ENCODE measurements around the gene HLF. TPM values are rescaled to one million over a fixed set of nuclear protein-coding genes. Genes with fewer than 3 reads are reported as not detected.

The HLF gene
- total RNA-seq, 1 experiment from 2014 or later: not detected

DNA sequence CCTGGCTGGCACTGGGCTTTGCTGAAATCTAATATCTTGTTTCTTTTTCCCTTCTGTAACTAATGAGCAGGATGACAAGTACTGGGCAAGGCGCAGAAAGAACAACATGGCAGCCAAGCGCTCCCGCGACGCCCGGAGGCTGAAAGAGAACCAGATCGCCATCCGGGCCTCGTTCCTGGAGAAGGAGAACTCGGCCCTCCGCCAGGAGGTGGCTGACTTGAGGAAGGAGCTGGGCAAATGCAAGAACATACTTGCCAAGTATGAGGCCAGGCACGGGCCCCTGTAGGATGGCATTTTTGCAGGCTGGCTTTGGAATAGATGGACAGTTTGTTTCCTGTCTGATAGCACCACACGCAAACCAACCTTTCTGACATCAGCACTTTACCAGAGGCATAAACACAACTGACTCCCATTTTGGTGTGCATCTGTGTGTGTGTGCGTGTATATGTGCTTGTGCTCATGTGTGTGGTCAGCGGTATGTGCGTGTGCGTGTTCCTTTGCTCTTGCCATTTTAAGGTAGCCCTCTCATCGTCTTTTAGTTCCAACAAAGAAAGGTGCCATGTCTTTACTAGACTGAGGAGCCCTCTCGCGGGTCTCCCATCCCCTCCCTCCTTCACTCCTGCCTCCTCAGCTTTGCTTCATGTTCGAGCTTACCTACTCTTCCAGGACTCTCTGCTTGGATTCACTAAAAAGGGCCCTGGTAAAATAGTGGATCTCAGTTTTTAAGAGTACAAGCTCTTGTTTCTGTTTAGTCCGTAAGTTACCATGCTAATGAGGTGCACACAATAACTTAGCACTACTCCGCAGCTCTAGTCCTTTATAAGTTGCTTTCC lies 56.0 kb downstream of the HLF start:
- no peaks in the 10 kb centered on the region for H3F3A ChIP-seq (ENCODE audit: insufficient read depth, low read depth)
- H3K4me1 ChIP-seq (replicated peaks; ENCODE audit: insufficient read depth): no peaks in the 10 kb centered on the region
- H3K27ac ChIP-seq: no peak overlapping the region
- H3K4me2 ChIP-seq: no peak overlapping the region
- no peak overlapping the region for H3K4me3 ChIP-seq
- TF ChIP-seq, protein P1, sequence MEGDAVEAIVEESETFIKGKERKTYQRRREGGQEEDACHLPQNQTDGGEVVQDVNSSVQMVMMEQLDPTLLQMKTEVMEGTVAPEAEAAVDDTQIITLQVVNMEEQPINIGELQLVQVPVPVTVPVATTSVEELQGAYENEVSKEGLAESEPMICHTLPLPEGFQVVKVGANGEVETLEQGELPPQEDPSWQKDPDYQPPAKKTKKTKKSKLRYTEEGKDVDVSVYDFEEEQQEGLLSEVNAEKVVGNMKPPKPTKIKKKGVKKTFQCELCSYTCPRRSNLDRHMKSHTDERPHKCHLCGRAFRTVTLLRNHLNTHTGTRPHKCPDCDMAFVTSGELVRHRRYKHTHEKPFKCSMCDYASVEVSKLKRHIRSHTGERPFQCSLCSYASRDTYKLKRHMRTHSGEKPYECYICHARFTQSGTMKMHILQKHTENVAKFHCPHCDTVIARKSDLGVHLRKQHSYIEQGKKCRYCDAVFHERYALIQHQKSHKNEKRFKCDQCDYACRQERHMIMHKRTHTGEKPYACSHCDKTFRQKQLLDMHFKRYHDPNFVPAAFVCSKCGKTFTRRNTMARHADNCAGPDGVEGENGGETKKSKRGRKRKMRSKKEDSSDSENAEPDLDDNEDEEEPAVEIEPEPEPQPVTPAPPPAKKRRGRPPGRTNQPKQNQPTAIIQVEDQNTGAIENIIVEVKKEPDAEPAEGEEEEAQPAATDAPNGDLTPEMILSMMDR (conservative IDR thresholded peaks at IDR 0.05): no peak
- TF ChIP-seq EZH2 (IDR thresholded peaks at IDR 0.05; ENCODE audit: low read depth): no peak
- no peaks in the 10 kb centered on the region for H3K79me2 ChIP-seq (ENCODE audit: low read depth)
- no peak overlapping the region for H2AFZ ChIP-seq
- peaks cover 13% of the 10 kb centered on the region; the same call in 1 of the 2 replicates for H3K27me3 ChIP-seq (ENCODE audit: insufficient read depth, low read depth)
- ChIA-PET POLR2A (ENCODE audit: unreplicated experiment) (no interaction called here), CTCF (no interaction called here)
- no peak for DNase-seq
- no peaks in the 10 kb centered on the region for H3K36me3 ChIP-seq (ENCODE audit: low read depth)
- intact Hi-C loops (cut with micrococcal nuclease; ENCODE audit: unreplicated experiment): no loop called here
- H3K9me3 ChIP-seq (ENCODE audit: insufficient read depth, low read depth): no peaks in the 10 kb centered on the region
- H4K20me1 ChIP-seq (ENCODE audit: insufficient read depth): no peaks in the 10 kb centered on the region
- H3K9me2 ChIP-seq (ENCODE audit: insufficient read depth): no peaks in the 10 kb centered on the region; the same call in 1 of the 2 replicates
- no TSS peak for BruUV-seq (replicated peaks)

GRCh38 chr17:55321427-55322060 lies 56.8 kb downstream of the HLF start:
- TF ChIP-seq, protein P1 (conservative IDR thresholded peaks at IDR 0.05): no peak
- TF ChIP-seq EZH2 (IDR thresholded peaks at IDR 0.05; ENCODE audit: low read depth): no peak
- intact Hi-C loops (cut with micrococcal nuclease; ENCODE audit: unreplicated experiment): no loop called here
- H3K9me3 ChIP-seq (ENCODE audit: insufficient read depth, low read depth): no peaks in the 10 kb centered on the region
- no TSS peak for BruUV-seq (replicated peaks)
- H3K4me3 ChIP-seq: no peak overlapping the region
- H3K79me2 ChIP-seq (ENCODE audit: low read depth): no peaks in the 10 kb centered on the region
- ChIA-PET POLR2A (ENCODE audit: unreplicated experiment) (no interaction called here), CTCF (no interaction called here)
- H2AFZ ChIP-seq: no peak overlapping the region
- no peaks in the 10 kb centered on the region for H3K36me3 ChIP-seq (ENCODE audit: low read depth)
- no peaks in the 10 kb centered on the region for H3F3A ChIP-seq (ENCODE audit: insufficient read depth, low read depth)
- H3K27me3 ChIP-seq (ENCODE audit: insufficient read depth, low read depth): peaks cover 6% of the 10 kb centered on the region; the same call in 1 of the 2 replicates
- no peak overlapping the region for H3K27ac ChIP-seq
- no peak for DNase-seq
- H3K4me1 ChIP-seq (replicated peaks; ENCODE audit: insufficient read depth): no peaks in the 10 kb centered on the region
- no peaks in the 10 kb centered on the region; the same call in 1 of the 2 replicates for H3K9me2 ChIP-seq (ENCODE audit: insufficient read depth)
- H4K20me1 ChIP-seq (ENCODE audit: insufficient read depth): no peaks in the 10 kb centered on the region
- H3K4me2 ChIP-seq: no peak overlapping the region

DNA sequence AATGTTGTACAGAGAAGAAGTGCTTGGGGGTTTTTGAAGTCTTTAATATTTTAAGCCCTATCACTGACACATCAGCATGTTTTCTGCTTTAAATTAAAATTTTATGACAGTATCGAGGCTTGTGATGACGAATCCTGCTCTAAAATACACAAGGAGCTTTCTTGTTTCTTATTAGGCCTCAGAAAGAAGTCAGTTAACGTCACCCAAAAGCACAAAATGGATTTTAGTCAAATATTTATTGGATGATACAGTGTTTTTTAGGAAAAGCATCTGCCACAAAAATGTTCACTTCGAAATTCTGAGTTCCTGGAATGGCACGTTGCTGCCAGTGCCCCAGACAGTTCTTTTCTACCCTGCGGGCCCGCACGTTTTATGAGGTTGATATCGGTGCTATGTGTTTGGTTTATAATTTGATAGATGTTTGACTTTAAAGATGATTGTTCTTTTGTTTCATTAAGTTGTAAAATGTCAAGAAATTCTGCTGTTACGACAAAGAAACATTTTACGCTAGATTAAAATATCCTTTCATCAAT lies 57.8 kb downstream of the HLF start:
- DNase-seq: no peak
- no peak overlapping the region for H3K4me2 ChIP-seq
- peaks cover 5% of the 10 kb centered on the region; the same call in 1 of the 2 replicates for H3K27me3 ChIP-seq (ENCODE audit: insufficient read depth, low read depth)
- no peaks in the 10 kb centered on the region for H3K79me2 ChIP-seq (ENCODE audit: low read depth)
- no peaks in the 10 kb centered on the region for H3F3A ChIP-seq (ENCODE audit: insufficient read depth, low read depth)
- no peaks in the 10 kb centered on the region for H3K9me3 ChIP-seq (ENCODE audit: insufficient read depth, low read depth)
- H3K36me3 ChIP-seq (ENCODE audit: low read depth): no peaks in the 10 kb centered on the region
- no peak overlapping the region for H2AFZ ChIP-seq
- no peaks in the 10 kb centered on the region for H4K20me1 ChIP-seq (ENCODE audit: insufficient read depth)
- intact Hi-C loops (cut with micrococcal nuclease; ENCODE audit: unreplicated experiment): no loop called here
- no peak for TF ChIP-seq EZH2 (IDR thresholded peaks at IDR 0.05; ENCODE audit: low read depth)
- TF ChIP-seq, protein P1 (conservative IDR thresholded peaks at IDR 0.05): no peak
- H3K27ac ChIP-seq: no peak overlapping the region
- no peaks in the 10 kb centered on the region; the same call in 1 of the 2 replicates for H3K9me2 ChIP-seq (ENCODE audit: insufficient read depth)
- POLR2A ChIA-PET (ENCODE audit: unreplicated experiment): no interaction called here
- no TSS peak for BruUV-seq (replicated peaks)
- CTCF ChIA-PET: no interaction called here
- no peak overlapping the region for H3K4me3 ChIP-seq
- peaks cover 2% of the 10 kb centered on the region; the same call in 1 of the 2 replicates for H3K4me1 ChIP-seq (replicated peaks; ENCODE audit: insufficient read depth)

All from PC-9 (cell line).